GM19468 (cell line): ENCODE results near the gene GSK3B.
"Not testable (repeated sequence)": the region's sequence is repeated elsewhere in the genome, so short reads cannot be mapped to it uniquely, and the experiment has no call there.

Source experiments
- ATAC-seq: cut with Tn5 transposase; IDR thresholded peaks from one replicate; pipeline ENCODE4 v1.9.1; 2021; ENCODE audit warnings: mild to moderate bottlenecking, moderate library complexity, moderate number of reproducible peaks; ENCODE audit not compliant: unreplicated experiment; ENCODE audit errors: extremely low read depth

Gene GSK3B

DNA sequence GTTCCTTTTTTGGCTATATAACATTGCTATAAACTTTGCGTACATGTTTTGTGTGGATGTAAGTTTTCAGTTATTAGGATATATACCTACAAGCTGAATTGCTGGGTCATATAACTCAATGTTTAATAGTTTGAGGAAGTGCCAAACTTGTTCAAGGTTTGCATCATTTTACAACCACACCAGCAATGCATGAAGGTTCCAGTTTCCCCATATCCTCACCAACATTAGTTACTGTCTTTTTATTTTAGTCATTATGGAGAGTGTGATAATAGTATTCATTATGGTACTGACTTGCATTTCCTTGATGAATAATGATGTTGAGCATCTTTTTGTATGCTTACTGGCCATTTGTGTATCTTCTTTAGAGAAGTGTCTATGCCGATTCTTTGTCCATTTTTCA, 200.1 kb downstream of the GSK3B start:
- no peak for ATAC-seq

DNA sequence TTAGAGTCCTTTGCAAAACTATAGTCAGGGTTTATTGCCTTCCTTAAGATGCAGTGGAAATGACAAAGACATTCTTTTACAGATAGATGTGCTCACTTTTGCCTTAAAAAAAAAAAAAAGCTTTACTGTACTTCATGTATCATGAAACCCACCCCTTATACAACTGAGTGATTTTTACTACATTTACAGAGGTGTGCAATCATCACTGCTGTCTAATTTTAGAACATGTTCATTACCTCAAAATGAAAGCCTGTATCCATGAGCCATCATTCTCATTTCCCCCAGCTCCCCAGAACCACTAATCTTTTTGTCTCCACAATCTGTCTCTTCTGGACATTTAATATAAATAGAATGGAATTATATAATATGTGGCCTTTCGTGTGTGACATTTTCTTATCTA, 200.5 kb downstream of the GSK3B start:
- ATAC-seq: no peak

DNA sequence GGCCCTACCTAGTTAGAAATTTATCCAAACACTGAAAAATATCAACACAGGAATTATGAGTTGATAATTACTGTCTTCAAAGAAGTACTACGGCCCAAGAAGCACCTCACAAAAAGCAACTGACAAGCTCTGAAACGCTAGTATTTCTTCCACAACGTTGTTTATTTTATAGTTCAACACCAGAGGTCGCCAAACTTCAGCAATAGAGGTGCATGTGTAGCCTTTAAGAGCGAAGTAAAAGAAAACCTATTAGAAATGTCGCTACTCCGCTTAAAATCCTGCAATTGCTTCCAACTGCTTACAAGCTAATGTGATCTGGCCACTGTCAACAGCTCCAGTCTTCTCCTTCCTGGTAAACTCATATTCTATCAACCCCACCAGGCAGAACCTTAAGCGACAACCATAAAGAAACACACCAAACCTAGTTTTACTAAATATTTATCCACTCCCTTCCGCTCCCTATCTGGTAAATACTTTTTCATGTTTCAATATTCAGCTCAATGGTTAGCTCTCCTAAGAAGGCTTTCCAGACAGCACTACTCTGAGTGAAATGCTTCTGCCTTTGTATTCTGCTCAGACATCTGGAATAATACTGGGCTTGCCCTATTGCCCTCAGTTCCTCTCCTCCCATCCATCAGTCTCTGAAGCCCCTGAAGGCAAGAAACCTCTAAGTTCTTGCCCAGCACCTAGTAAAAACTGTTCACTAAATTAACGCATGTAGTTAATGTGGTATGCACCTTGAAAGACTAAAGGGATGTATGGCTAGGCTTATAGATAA, 202.1 kb downstream of the GSK3B start:
- no peak for ATAC-seq

DNA sequence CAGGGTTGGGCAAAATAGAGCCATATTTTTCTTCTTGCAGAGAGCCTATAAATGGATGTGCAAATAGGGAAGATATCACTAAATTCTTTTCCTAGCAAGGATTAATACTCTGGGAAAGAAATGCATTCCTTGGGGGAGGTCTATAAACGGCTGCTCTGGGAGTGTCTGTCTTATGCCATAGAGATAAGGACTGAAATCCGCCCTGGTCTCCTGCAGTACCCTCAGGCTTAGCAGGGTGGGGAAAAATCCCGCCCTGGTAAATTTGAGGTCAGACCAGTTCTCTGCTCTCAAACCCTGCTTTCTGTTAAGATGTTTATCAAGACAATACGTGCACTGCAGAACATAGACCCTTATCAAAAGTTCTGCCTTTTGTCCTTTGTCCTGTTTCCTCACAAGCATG, 205.6 kb downstream of the GSK3B start:
- not testable (repeated sequence) for ATAC-seq

DNA sequence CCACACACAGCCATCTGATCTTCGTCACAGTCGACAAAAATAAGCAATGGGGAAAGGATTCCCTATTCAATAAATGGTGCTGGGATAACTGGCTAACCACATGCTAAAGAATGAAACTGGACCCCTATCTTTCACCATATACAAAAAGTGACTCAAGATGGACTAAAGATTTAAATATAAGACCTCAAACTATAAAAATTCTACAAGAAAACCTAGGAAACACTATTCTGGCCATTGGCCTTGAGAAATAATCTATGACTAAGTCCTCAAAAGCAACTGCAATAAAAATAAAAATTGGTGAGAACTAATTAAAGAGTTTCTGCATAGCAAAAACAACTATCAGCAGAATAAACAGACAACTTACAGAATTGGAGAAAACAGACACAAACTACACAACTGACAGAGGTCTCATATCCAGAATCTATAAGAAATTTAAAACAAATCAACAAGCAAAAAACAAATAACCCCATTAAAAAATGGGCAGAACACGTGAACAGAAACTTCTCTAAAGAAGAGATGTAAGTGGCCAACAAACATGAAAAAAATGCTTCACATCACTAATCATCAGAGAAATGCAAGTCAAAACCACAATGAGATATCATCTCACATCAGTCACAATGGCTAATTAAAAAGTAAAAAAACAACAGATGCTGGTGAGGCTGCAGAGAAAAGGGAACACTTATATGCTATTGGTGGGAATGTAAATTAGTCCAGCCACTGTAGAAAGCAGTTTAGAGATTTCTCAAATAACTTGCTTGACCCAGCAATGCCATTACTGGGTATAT, 208.3 kb downstream of the GSK3B start:
- ATAC-seq: no peak

DNA sequence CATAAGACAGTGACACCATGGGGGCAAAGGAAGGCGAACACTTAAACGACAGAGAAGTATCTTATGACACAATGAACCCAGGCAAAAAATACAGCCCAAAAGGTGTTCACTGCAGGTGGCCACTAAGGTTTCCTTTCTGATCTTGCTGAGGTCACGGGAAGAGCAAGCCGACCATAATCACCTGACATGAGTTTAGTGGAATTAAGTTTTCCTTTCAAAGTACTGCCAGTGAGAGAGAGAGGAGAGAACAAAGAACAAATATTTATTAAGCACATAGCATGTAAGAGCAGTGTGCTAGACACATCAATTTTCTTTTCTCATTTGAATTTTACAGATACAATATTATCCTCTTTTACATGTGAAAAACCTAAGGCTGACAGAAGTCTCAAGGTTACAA, 210.1 kb downstream of the GSK3B start:
- no peak for ATAC-seq

DNA sequence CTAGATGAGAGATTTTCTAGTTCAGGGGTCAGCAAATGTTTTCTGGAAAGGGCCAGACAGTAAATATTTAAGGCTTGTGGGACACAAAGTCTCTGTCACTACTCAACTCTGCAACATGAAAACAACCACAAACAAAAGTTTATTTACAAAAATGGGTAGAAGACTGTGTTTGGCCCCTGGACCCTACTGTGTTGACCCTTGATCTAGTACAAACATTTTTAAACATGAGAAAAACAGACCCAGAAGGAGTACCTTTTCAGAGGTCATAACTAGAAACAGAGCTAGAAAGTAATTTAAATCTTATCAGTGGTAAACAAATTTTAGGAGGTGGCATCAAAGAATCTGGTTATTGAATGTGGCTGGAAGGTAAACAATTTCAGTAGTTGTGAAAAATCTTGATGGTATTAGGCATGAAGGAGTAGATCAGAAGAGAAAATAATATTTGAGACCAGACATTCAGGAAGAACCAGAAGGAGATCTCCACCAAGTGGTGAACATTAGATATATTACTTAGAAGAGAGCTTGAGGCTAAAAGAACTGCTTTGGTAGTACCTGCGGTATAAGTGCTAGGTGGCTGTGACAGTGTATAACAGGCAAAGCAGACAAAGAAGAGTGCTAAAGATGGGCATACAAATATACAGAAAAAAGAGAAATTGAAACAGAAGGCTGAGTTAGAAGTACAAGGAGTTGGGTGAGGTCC, 210.6 kb downstream of the GSK3B start:
- ATAC-seq: no peak

DNA sequence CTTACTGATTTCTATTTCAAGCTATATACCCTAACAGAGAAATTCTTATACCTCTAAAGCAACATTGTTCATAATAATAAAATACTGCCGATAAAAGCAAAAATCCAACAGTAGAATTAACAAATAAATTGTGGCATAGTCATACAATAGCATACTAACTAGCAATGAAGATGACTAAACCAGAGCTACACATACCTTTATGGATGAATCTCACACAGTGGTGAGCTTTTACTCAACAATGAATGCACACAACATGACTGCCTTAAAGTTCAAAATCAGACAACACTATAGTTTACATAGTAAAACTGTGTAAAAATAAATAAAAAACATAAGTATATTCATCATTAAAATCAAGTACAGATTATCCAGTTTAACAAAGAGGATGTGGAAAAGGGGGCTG, 213.3 kb downstream of the GSK3B start:
- ATAC-seq: no peak

DNA sequence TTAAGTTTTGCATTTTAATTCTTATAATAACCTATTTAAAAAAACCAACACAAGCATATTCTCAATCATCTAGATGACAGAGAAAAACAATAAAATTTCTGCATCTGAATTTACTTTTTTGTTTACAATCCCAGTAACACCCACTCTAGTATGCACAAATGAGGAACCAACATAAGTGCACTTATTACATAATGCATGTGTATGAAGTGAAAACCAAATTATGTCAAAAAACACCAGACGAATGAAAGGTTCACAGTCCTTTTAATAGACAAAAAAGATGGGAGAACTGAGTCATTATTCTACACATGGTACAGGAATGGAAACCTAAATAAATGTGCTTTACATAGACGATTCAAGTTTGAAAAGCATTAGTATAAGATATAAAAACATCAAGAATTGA, 220.6 kb downstream of the GSK3B start:
- ATAC-seq: no peak

DNA sequence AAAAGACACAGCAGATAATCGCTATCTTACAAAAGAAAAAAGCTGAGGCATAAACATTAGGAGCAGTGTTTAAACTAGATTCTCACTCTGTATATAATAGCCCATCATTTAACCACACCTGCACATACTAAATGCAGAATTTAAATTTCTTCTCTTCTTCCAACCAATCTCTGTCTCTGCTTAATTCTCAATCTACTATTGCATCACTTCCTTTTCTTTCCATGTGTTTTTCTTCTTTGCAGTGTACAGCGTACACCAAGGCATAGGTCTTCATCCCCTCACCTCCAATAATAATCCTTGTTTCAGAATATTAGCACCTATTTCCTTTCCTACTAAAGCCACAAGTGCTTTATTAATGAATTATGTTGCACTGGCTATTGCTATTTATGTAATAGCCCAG, 221.5 kb downstream of the GSK3B start:
- ATAC-seq: no peak

DNA sequence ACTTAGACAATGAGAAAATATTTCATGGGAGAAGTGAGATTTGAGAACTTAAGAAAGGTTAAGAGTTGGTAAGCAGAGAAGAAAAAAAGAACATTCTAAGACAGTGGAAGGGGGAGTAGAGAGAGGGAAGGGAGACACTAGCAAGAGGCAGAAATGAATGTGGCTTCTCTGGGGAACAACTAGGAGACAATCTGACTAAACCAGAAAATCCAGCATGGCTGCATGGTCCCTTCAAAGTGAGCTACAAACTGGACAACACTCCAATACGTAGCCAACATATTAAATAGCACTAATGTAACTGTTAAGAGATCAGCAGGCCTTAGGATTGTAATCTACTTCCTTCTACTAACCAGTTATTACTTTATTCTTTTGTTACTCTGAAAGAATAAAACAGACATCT, 222.7 kb downstream of the GSK3B start:
- no peak for ATAC-seq

DNA sequence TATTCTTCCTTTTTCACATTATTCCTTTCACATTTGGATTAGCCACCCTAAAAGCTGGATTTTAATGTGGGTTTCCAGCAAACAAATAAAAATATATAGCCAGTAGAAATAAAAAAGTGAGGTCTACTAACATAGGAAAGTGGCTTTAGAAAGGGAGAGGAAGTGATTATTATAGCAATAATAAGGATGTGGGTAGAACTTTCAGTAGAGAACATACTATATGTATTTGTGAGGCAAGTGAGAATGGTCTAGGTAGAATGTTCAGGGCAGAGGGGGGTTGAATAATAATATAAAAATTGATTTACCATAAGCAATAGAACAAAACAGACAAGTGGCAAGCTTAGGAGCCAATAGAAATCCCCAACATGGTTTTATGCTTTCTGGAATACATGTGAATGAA, 223.7 kb downstream of the GSK3B start:
- ATAC-seq: no peak

DNA sequence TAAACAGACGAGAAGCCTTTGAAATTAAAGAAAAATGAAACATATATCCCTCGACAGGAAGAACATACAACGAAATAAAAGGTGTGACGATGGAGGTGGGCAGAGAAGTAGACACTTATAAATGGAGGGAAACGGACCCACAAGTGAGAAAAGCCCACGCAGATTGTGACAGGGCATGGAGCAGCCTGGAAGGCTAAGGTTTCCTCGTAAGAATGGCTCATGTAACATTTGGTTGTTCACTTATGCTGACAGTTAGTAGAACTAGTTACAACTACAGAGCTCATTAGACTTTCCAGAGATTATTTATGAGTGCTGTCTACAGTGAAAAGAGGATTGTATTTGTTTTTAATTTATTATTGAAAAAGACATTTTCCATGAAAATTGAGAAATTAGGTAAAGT, 229.8 kb downstream of the GSK3B start:
- ATAC-seq: no peak

DNA sequence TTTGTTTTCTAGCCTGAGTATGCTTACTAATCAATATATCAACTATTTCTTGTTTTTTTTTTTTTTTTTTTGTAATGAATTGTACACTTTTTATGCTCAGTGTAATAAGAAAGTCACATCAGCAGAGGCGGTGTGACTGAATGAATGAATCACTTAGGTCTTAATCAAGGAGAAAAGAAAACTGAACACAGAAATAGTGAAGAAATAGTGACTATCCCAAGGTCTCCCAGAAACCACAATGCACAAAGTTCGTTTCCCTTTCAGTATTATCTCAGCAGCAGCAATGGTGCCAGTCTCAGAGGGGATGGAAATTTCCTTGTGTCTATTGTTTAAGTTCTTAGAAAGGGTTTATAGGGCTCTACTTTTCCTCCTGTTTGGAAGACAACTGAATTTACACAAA, 231.6 kb downstream of the GSK3B start:
- ATAC-seq: no peak

DNA sequence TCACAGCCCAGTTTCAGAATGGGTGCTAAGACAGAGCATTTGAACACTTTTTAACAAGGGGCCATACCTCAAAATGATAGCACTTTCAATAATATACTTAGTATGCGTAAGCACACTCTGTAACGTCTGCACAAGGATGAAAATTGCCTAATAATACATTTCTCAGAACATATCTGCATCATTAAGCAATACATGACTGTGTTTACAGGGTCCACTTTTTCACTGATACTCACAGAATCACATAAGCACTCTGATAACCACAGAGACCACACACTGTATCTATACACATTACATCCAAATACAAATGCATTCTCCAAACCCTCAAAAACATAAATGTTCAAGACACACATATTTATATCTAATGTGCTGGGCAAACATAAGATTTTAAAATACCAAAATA, 232.6 kb downstream of the GSK3B start:
- no peak for ATAC-seq

DNA sequence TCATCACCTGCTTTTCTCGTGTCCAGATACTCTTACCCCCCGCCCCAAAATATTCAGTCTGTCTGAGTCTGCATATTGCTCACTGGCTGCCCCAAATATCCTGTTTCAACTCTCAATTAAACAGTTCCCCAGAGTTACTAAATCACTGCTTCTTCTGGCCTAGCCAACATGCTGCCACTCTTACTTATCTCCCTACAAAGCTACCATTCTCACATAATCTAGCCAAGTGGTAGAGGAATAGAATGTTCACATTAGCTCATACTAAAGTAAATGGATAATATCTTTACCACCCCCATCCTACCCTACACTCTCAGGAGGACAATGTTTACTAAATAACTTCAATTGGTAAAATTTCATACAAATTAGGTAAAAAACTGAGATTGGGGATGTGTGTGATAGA, 234.5 kb downstream of the GSK3B start:
- no peak for ATAC-seq

DNA sequence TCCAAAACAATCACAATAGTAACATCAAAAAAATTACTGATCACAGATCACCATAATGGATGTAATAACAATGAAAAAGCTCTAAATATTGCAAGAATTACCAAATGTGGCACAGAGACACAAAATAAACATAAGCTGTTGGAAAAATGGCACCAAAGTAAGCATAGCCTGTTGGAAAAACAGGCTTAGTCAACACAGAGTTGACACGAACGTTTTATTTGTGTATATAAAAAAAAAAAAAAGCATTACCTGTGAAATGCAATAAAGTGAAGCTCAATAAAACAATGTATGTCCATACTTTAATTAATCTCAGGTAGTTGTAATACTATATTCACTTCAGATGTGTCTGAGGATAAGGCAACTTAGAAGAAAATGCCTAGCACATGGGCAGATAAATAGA, 235.3 kb downstream of the GSK3B start:
- ATAC-seq: no peak

DNA sequence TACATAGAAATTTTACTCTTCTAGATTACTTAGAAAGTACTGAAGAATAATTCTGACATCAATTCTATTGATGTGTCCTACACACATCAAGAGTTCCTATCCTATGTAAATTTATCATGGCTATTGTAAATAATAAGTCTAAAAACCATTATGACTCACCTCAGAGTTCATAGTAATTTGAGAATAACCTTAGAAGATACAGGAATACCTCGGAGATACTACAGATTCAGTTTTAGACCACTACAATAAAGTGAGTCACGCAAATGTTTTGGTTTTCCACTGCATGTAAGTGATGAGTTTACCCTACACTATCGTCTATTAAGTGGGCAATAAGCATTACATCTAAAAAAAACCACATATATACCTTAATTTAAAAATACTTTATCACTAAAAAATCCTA, 237.6 kb downstream of the GSK3B start:
- ATAC-seq: no peak

DNA sequence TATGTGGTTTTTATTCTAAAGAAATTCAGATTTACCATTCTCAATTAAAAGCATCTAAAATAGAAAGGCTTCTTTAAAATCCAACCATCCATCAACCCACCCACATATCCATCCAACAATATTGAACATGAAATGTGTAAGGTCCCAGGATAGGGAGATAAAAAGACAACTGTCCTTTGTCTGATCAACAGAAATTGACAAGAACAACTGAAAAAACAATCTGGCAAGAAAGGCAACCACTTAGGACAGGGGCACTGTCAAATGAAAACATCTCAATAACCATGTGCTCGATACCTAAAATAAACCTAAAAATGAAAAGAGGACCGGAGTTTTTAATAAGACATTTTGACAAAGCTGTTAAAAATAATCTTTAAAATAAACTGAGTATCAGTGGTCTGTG, 245.1 kb downstream of the GSK3B start:
- ATAC-seq: no peak

DNA sequence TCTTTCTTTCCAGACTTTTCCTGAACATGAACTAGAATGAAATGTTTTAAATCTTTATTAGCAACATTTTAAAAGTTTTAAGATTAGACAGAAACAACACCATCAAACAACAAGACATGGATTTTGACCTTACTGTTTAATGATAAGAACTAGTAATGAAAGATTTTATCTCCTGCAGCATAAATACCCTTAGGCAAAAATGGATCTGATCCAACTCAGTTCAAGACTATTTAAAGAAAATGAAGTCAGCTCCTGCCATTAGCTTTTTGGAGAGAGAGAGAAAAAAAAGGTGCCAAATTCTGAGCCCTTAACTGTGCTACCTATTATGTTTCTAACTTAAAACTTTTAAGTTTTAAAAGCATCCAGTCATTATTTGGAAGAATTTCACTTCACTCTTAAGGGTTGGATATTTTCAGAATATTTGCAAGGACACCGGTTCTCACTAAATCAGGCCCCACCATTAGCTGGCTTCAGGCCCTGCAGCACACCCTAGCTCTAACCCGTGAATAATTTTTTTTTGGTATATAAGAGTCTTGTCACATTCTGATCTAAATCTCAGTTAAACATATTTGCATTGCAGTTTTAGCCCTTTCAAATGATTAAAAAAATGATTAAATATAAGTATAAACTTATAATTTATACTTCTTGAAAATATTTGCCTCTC, 252.3 kb downstream of the GSK3B start:
- no peak for ATAC-seq

DNA sequence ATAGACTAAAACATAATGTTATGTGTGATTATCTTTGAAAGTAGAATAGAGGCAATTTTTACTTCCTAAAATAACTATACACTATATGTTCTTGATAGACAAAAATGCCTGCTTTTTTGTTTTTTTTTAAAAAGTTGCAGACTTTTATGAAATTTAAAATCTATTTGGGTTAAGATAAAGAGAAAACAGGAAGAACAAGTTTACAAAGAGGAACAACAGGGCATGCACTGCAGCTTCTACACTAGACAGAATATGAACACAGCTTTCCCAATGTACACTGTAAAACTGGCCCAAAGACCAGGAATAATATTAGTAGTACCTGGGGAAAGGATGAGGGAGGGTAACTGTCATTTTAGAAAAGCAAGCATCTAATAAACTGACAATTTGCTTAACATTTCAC, 258.7 kb downstream of the GSK3B start:
- ATAC-seq: no peak
